HG03565 (cell line): ENCODE results near the gene ADGRG1.
A peak's percentile ranks its signal among the peaks of the same experiment; 100 is the strongest.

Experiments
- ATAC-seq: cut with Tn5 transposase; IDR thresholded peaks from one replicate; pipeline ENCODE4 v1.9.1; 2021; ENCODE audit warnings: mild to moderate bottlenecking, moderate library complexity; ENCODE audit not compliant: unreplicated experiment

The ADGRG1 gene

GRCh38 chr16:57681950-57682728 is 53.7 kb downstream of the ADGRG1 start:
- ATAC-seq, result no peak

DNA sequence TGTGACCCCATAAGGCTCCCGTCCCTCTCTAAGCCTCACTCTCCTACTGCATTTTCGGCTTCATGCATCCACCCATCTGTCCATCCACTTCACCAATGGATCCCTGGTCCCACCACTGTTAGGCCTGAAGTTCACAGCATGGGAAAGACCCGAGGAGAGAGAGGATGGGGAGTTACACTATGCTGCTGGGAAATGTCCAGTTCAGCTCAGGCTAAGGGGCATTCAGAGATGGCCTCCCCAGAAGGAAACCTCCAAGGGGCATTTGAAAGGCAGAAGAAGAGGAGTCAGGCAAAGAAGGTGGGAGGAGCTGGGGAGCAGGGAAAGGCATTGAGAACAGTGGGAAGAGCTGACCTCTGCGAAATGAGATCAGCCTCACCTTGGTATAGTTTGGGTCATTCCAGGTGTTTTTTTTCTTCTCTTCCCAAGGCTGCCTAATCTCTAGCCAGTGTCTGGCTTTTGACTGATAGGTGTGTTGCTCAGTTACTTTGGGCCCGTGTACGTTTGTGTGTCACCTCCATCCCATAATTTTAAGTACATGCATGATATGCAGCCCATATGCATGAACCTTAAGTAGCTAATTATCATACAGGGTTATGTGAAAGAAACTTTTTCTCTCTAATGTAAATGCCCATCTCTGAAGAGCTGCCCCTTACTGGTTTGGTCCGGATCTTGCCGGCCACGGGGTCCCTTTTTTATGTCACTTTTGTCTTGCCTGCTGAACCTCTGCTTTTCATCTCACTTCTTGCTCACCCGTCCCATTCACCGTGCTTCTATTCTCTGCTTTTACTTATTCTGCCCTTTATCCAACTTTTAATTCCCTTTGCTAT is 54.6 kb downstream of the ADGRG1 start:
- no peak for ATAC-seq

GRCh38 chr16:57683636-57684545 is 55.5 kb downstream of the ADGRG1 start:
- no peak for ATAC-seq

- ATAC-seq, result no peak
Observed at GRCh38 chr16:57684626-57685358, 56.4 kb downstream of the ADGRG1 start.

DNA sequence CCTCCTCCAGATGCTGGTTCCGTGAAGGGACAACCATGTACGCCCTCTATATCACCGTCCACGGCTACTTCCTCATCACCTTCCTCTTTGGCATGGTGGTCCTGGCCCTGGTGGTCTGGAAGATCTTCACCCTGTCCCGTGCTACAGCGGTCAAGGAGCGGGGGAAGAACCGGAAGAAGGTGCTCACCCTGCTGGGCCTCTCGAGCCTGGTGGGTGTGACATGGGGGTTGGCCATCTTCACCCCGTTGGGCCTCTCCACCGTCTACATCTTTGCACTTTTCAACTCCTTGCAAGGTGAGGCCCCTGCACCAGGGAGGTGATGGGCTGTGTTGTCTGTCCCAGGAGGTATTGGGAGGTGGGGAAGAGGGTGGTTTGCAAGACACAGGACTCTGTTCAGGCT is 57.2 kb downstream of the ADGRG1 start:
- no peak for ATAC-seq

- no peak for ATAC-seq
Observed at GRCh38 chr16:57686577-57686976, 58.1 kb downstream of the ADGRG1 start.

DNA sequence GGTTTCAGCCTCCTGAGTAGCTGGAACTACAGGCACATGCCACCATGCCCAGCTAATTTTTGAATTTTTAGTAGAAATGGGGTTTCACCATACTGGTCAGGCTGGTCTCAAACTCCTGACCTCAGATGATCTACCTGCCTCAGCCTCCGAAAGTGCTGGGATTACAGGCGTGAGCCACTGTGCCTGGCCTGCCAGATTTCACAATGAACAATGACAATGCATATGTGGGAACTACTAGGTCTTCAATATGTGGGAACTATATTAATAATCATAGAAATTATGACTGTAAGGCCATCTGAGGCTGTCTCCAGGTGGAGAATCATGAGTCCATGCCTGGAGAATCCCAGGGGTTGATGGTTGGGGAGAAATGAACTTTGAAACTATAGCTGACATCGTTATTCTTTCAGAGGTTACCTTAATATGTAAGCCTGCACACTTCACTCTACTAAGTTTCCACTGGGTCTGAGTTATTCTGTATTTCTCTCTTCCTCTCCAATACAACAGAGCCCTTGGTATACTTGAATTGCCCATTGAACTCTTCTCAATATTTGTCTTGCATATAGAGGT is 59.0 kb downstream of the ADGRG1 start:
- ATAC-seq, result no peak

GRCh38 chr16:57688487-57688986 is 60.1 kb downstream of the ADGRG1 start:
- ATAC-seq, result no peak

- ATAC-seq, result no peak
Observed at GRCh38 chr16:57688987-57689761, 60.7 kb downstream of the ADGRG1 start.

DNA sequence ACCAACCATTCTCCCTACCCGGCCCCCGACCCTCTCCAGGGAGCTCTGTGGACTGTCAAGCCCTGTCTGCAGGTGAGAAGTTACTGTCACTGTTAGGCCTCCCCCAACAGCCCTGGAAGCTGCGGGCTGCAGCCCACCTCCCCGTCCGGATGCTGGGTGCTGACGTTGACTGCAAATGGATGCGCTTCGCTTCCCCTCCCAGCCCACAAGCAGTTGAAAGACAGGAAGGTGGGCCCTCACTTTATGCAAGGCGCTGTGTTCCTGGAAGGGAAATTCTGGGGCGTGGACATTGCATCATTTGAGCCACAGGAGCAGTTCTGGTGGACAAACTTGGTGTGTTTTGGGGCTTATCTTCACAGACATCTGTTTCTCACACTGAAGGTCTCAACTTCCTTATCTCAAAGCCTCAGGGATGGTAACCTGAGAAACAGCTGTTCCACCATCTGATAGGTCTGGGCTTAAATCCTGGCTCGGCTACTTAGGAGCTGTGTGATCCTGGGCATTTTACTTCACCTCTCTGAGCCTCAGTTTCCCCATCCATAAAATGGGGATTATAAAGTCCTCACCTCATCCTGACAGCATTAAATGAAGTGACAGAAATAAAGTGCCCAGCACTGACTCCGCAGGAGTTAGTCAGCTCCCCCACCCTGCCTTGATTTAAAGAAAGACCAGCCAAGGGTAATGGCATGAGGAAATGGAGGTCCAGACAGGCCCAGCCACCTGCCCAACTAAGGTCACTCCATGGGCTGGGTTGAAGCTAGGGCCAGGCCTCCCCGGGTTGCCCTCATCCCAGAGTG is 61.5 kb downstream of the ADGRG1 start:
- ATAC-seq, result peak; percentile 50

DNA sequence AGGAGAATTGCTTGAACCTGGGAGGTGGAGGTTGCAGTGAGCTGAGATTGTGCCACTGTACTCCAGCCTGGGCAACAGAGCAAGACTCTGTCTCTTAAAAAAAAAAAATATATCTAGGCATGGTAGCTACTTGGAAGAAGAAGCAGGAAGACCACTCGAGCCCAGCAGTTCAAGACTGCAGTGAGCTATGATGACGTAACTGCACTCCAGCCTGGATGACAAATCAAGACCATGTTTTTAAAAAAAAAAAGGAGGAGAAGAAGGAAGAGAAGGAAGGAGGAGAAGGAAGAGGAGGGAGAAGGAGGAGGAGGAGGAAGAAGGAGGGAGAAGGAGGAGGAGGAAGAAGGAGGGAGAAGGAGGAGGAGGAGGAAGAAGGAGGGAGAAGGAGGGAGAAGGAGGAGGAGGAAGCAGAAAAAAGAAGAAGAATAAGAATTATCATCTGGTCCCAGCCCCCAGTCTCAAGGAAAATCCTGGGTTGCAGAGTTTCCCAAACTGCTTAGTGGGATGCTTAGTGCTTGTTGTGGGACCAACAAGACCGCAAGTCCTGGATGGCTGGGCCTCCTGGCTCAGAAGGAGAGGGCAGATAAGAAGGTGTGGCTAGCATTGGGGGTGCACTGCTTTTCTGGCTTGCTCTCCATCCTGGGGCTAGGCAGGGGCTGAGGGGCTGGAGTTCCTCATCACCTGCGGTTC is 62.5 kb downstream of the ADGRG1 start:
- ATAC-seq, result no peak

- ATAC-seq, result no peak
Observed at GRCh38 chr16:57692636-57693035, 64.2 kb downstream of the ADGRG1 start.

GRCh38 chr16:57693550-57693949 is 65.1 kb downstream of the ADGRG1 start:
- no peak for ATAC-seq

GRCh38 chr16:57694231-57694724 is 65.8 kb downstream of the ADGRG1 start:
- ATAC-seq, result no peak

GRCh38 chr16:57694725-57695679 is 66.6 kb downstream of the ADGRG1 start, which contains the start of gene DRC7:
Gene DRC7, plus strand, starts transcription at chr16:57694806. Its CDS starts 3,144 bp downstream, at chr16:57697950.
- ATAC-seq, result no peak

GRCh38 chr16:57695680-57696069 is 67.2 kb downstream of the ADGRG1 start:
- no peak for ATAC-seq
